ENCODE data around the gene SOX11.

DNA sequence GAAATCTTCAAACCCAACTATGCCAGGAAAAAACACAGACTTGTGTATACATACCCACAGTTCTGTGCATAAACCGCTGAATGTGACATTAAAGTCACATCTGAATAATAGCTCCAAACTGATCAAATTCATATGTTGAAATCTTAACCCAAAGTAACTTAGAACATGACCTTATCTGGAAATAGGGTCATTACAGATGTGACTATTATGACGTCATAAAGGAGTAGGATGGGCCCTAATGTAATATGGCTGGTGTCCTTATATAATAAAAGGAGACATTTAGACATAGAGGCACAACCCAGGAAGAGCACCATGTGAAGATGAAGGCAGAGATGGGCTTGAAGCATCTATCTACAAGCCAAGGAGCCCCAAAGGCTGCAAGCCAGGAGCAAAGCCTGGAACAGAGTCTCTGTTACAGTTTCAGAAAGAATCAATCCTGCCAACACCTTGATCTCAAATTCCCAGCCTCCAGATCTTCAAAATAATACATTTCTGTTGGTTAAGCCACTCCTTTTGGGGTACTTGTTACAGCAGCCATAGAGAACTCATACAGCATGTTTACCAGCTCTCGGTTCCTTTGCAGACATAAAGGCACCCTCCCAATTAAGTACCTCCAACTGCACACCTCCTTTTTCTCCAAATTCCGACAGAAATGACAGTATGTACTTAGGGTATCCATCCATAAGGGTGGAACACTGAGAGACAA, 27.6 kb downstream of the SOX11 start:
- TF ChIP-seq POLR2AphosphoS5 (IDR thresholded peaks at IDR 0.05; ENCODE audit: low read depth, low read length) (no peak), EZH2 (IDR thresholded peaks at IDR 0.05) (no peak), EZH2phosphoT487 (IDR thresholded peaks at IDR 0.05; ENCODE audit: borderline replicate concordance) (no peak), CTCF (IDR thresholded peaks at IDR 0.05 in 2 of 3, conservative IDR thresholded peaks at IDR 0.05 in 1 of 3; ENCODE audit: borderline replicate concordance in 1 of 3, insufficient read depth in 1 of 3, low read depth in 2 of 3, low read length in 2 of 3) (no peak), MAX (IDR thresholded peaks at IDR 0.05) (no peak), ZNF274 (IDR thresholded peaks at IDR 0.05; ENCODE audit: low read depth, low read length) (no peak), POLR2A (IDR thresholded peaks at IDR 0.05; ENCODE audit: borderline replicate concordance, extremely low read depth, insufficient read depth, insufficient read length) (no peak), ZBTB33 (IDR thresholded peaks at IDR 0.05; ENCODE audit: extremely low read depth, insufficient replicate concordance, low read length) (no peak)
- TF ChIP-seq, protein P1, sequence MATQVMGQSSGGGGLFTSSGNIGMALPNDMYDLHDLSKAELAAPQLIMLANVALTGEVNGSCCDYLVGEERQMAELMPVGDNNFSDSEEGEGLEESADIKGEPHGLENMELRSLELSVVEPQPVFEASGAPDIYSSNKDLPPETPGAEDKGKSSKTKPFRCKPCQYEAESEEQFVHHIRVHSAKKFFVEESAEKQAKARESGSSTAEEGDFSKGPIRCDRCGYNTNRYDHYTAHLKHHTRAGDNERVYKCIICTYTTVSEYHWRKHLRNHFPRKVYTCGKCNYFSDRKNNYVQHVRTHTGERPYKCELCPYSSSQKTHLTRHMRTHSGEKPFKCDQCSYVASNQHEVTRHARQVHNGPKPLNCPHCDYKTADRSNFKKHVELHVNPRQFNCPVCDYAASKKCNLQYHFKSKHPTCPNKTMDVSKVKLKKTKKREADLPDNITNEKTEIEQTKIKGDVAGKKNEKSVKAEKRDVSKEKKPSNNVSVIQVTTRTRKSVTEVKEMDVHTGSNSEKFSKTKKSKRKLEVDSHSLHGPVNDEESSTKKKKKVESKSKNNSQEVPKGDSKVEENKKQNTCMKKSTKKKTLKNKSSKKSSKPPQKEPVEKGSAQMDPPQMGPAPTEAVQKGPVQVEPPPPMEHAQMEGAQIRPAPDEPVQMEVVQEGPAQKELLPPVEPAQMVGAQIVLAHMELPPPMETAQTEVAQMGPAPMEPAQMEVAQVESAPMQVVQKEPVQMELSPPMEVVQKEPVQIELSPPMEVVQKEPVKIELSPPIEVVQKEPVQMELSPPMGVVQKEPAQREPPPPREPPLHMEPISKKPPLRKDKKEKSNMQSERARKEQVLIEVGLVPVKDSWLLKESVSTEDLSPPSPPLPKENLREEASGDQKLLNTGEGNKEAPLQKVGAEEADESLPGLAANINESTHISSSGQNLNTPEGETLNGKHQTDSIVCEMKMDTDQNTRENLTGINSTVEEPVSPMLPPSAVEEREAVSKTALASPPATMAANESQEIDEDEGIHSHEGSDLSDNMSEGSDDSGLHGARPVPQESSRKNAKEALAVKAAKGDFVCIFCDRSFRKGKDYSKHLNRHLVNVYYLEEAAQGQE (IDR thresholded peaks at IDR 0.05; ENCODE audit: low read depth), result no peak

Data from HCT116 (cell line).